Chondrocyte (in vitro differentiated cells): ENCODE measurements around the gene FBXO2. TPM values are rescaled to one million over a fixed set of nuclear protein-coding genes. Genes with fewer than 3 reads are reported as not detected.
A peak's percentile ranks its signal among the peaks of the same experiment; 100 is the strongest.

Experiments
- DNase-seq: peaks from one replicate; pipeline ENCODE4 v3.0.0; 2021; ENCODE audit warnings: mixed read lengths, low spot score
- H3K27ac Mint-ChIP-seq: one replicate; pipeline ENCODE4 v1.8.0; 2021; ENCODE audit warnings: mild to moderate bottlenecking, moderate library complexity, mixed read lengths; ENCODE audit not compliant: unreplicated experiment
- H3K27me3 Mint-ChIP-seq: 2 replicates; pipeline ENCODE4 v1.8.0; 2021; ENCODE audit warnings: low read depth, mixed read lengths
- H3K36me3 Mint-ChIP-seq: 2 replicates; pipeline ENCODE4 v1.8.0; 2021; ENCODE audit warnings: low read depth, mixed read lengths
- H3K4me1 Mint-ChIP-seq: 2 replicates; pipeline ENCODE4 v1.8.0; 2021; ENCODE audit warnings: low read depth, mild to moderate bottlenecking, mixed read lengths
- H3K4me3 Mint-ChIP-seq: one replicate; pipeline ENCODE4 v1.8.0; 2021; ENCODE audit warnings: mild to moderate bottlenecking, moderate library complexity, mixed read lengths; ENCODE audit not compliant: unreplicated experiment
- H3K9me3 Mint-ChIP-seq: 2 replicates; pipeline ENCODE4 v1.8.0; 2021; ENCODE audit warnings: low read depth, mixed read lengths
- CTCF ChIP-seq: fragments of 200-600 bp; sonication (generic); IDR thresholded peaks from 2 replicates; pipeline ENCODE4 v1.5.0; 2021; ENCODE audit warnings: antibody characterized with exemption, mild to moderate bottlenecking, moderate library complexity
- total RNA-seq: library from RNA; stranded (reverse); gene quantifications from 3 replicates; pipeline ENCODE4 v1.2.1, GENCODE V29; 2021

The FBXO2 gene
- total RNA-seq, 1 donor from 2014 or later, result 1.6 TPM

DNA sequence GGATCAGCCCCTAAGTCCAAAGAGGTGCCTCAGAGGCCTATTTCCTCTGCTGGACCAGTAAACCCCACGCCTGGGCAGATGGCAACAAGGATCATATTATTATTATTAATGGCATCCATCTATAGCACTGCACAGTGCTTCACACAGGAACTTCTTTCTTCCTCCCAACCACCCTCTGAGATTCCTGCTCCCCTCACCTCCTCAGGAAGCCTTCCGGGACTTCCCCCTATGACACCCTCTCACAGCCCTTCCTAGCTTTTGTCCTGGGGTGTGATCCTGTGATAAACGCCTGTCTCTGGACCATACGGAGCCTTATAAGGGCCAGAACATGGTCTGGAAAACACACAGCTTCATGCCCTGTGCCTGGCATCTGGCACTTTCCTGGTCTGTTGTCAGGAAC, 3.2 kb downstream of the FBXO2 start:
- no peak for DNase-seq
- no peaks in the 10 kb centered on the region for H3K9me3 Mint-ChIP-seq
- H3K36me3 Mint-ChIP-seq, result peaks cover 1% of the 10 kb centered on the region
- TF ChIP-seq CTCF, result no peak
- H3K4me3 Mint-ChIP-seq, result peak overlapping the region; percentile 56
- peaks cover 14% of the 10 kb centered on the region for H3K4me1 Mint-ChIP-seq
- no peak overlapping the region for H3K27ac Mint-ChIP-seq
- H3K27me3 Mint-ChIP-seq, result peaks cover 8% of the 10 kb centered on the region

GRCh38 chr1:11650331-11650991, 3.8 kb downstream of the FBXO2 start:
- peaks cover 10% of the 10 kb centered on the region for H3K4me1 Mint-ChIP-seq
- H3K27ac Mint-ChIP-seq, result no peak overlapping the region
- peaks cover 1% of the 10 kb centered on the region for H3K36me3 Mint-ChIP-seq
- peak overlapping the region; percentile 56 for H3K4me3 Mint-ChIP-seq
- no peak for DNase-seq
- peaks cover 8% of the 10 kb centered on the region for H3K27me3 Mint-ChIP-seq
- peak; percentile 84 for TF ChIP-seq CTCF
- H3K9me3 Mint-ChIP-seq, result no peaks in the 10 kb centered on the region

- Mint-ChIP-seq H3K36me3 (peaks cover 1% of the 10 kb centered on the region), H3K4me3 (no peak overlapping the region), H3K27ac (no peak overlapping the region), H3K27me3 (peaks cover 8% of the 10 kb centered on the region), H3K9me3 (no peaks in the 10 kb centered on the region), H3K4me1 (peaks cover 7% of the 10 kb centered on the region)
- no peak for TF ChIP-seq CTCF
- DNase-seq, result no peak
Observed at GRCh38 chr1:11649624-11650330, 4.5 kb downstream of the FBXO2 start.

GRCh38 chr1:11649237-11649623, 5.0 kb downstream of the FBXO2 start:
- DNase-seq, result no peak
- no peak overlapping the region for H3K4me3 Mint-ChIP-seq
- peaks cover 8% of the 10 kb centered on the region for H3K27me3 Mint-ChIP-seq
- H3K27ac Mint-ChIP-seq, result no peak overlapping the region
- no peak for TF ChIP-seq CTCF
- H3K4me1 Mint-ChIP-seq, result peaks cover 7% of the 10 kb centered on the region
- peaks cover 1% of the 10 kb centered on the region for H3K36me3 Mint-ChIP-seq
- H3K9me3 Mint-ChIP-seq, result no peaks in the 10 kb centered on the region

GRCh38 chr1:11648732-11649158, 5.5 kb downstream of the FBXO2 start:
- H3K4me1 Mint-ChIP-seq, result peaks cover 7% of the 10 kb centered on the region
- no peak overlapping the region for H3K4me3 Mint-ChIP-seq
- no peak overlapping the region for H3K27ac Mint-ChIP-seq
- no peak for DNase-seq
- peaks cover 1% of the 10 kb centered on the region for H3K36me3 Mint-ChIP-seq
- peaks cover 8% of the 10 kb centered on the region for H3K27me3 Mint-ChIP-seq
- H3K9me3 Mint-ChIP-seq, result no peaks in the 10 kb centered on the region
- TF ChIP-seq CTCF, result no peak
